ENCODE results near the gene ZNF124.

DNA sequence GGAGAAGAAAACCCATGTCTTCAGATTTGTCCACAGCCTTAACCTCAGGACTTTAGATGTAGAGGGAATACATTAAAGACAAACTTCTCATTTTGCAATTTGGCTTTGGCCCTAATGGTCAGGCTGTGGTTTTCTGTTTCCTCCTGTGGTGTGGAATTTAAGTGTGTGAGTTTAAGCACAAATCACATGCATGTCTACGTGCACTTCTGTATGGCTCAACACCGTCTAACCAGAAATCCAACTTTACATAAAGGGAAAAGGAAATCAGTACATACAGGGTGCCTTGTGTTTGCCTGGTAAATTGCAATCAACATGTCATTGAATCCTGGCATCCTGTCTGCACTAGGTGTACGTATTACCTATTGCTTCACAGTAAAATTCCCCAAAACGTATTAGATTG, 1.2 kb upstream of the ZNF124 start:
- TF ChIP-seq POLR2A (IDR thresholded peaks at IDR 0.05; ENCODE audit: low read length) (no peak), EP300 (IDR thresholded peaks at IDR 0.05) (no peak), POLR2AphosphoS2 (conservative IDR thresholded peaks at IDR 0.05; ENCODE audit: low read length) (no peak), TP53 (CRISPR knock-in tag; IDR thresholded peaks at IDR 0.05) (no peak), RCOR1 (IDR thresholded peaks at IDR 0.05; ENCODE audit: low read depth, low read length) (no peak), TFCP2L1 (CRISPR knock-in tag; IDR thresholded peaks at IDR 0.05) (no peak)
- TF ChIP-seq, protein P1, sequence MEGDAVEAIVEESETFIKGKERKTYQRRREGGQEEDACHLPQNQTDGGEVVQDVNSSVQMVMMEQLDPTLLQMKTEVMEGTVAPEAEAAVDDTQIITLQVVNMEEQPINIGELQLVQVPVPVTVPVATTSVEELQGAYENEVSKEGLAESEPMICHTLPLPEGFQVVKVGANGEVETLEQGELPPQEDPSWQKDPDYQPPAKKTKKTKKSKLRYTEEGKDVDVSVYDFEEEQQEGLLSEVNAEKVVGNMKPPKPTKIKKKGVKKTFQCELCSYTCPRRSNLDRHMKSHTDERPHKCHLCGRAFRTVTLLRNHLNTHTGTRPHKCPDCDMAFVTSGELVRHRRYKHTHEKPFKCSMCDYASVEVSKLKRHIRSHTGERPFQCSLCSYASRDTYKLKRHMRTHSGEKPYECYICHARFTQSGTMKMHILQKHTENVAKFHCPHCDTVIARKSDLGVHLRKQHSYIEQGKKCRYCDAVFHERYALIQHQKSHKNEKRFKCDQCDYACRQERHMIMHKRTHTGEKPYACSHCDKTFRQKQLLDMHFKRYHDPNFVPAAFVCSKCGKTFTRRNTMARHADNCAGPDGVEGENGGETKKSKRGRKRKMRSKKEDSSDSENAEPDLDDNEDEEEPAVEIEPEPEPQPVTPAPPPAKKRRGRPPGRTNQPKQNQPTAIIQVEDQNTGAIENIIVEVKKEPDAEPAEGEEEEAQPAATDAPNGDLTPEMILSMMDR (IDR thresholded peaks at IDR 0.05) = no peak
- TF ChIP-seq, protein P2, sequence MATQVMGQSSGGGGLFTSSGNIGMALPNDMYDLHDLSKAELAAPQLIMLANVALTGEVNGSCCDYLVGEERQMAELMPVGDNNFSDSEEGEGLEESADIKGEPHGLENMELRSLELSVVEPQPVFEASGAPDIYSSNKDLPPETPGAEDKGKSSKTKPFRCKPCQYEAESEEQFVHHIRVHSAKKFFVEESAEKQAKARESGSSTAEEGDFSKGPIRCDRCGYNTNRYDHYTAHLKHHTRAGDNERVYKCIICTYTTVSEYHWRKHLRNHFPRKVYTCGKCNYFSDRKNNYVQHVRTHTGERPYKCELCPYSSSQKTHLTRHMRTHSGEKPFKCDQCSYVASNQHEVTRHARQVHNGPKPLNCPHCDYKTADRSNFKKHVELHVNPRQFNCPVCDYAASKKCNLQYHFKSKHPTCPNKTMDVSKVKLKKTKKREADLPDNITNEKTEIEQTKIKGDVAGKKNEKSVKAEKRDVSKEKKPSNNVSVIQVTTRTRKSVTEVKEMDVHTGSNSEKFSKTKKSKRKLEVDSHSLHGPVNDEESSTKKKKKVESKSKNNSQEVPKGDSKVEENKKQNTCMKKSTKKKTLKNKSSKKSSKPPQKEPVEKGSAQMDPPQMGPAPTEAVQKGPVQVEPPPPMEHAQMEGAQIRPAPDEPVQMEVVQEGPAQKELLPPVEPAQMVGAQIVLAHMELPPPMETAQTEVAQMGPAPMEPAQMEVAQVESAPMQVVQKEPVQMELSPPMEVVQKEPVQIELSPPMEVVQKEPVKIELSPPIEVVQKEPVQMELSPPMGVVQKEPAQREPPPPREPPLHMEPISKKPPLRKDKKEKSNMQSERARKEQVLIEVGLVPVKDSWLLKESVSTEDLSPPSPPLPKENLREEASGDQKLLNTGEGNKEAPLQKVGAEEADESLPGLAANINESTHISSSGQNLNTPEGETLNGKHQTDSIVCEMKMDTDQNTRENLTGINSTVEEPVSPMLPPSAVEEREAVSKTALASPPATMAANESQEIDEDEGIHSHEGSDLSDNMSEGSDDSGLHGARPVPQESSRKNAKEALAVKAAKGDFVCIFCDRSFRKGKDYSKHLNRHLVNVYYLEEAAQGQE (IDR thresholded peaks at IDR 0.05) = no peak
- TF ChIP-seq, protein P3, sequence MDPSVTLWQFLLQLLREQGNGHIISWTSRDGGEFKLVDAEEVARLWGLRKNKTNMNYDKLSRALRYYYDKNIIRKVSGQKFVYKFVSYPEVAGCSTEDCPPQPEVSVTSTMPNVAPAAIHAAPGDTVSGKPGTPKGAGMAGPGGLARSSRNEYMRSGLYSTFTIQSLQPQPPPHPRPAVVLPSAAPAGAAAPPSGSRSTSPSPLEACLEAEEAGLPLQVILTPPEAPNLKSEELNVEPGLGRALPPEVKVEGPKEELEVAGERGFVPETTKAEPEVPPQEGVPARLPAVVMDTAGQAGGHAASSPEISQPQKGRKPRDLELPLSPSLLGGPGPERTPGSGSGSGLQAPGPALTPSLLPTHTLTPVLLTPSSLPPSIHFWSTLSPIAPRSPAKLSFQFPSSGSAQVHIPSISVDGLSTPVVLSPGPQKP (IDR thresholded peaks at IDR 0.05; ENCODE audit: low read depth, low read length) = no peak
- TF ChIP-seq, protein P4, sequence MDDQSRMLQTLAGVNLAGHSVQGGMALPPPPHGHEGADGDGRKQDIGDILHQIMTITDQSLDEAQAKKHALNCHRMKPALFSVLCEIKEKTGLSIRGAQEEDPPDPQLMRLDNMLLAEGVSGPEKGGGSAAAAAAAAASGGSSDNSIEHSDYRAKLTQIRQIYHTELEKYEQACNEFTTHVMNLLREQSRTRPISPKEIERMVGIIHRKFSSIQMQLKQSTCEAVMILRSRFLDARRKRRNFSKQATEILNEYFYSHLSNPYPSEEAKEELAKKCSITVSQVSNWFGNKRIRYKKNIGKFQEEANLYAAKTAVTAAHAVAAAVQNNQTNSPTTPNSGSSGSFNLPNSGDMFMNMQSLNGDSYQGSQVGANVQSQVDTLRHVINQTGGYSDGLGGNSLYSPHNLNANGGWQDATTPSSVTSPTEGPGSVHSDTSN (IDR thresholded peaks at IDR 0.05) = no peak
- TF ChIP-seq, protein P5, sequence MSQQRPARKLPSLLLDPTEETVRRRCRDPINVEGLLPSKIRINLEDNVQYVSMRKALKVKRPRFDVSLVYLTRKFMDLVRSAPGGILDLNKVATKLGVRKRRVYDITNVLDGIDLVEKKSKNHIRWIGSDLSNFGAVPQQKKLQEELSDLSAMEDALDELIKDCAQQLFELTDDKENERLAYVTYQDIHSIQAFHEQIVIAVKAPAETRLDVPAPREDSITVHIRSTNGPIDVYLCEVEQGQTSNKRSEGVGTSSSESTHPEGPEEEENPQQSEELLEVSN (IDR thresholded peaks at IDR 0.05; ENCODE audit: borderline replicate concordance, low read depth) = no peak
- TF ChIP-seq, protein P6, sequence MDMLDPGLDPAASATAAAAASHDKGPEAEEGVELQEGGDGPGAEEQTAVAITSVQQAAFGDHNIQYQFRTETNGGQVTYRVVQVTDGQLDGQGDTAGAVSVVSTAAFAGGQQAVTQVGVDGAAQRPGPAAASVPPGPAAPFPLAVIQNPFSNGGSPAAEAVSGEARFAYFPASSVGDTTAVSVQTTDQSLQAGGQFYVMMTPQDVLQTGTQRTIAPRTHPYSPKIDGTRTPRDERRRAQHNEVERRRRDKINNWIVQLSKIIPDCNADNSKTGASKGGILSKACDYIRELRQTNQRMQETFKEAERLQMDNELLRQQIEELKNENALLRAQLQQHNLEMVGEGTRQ (IDR thresholded peaks at IDR 0.05) = no peak
- TF ChIP-seq, protein P7, sequence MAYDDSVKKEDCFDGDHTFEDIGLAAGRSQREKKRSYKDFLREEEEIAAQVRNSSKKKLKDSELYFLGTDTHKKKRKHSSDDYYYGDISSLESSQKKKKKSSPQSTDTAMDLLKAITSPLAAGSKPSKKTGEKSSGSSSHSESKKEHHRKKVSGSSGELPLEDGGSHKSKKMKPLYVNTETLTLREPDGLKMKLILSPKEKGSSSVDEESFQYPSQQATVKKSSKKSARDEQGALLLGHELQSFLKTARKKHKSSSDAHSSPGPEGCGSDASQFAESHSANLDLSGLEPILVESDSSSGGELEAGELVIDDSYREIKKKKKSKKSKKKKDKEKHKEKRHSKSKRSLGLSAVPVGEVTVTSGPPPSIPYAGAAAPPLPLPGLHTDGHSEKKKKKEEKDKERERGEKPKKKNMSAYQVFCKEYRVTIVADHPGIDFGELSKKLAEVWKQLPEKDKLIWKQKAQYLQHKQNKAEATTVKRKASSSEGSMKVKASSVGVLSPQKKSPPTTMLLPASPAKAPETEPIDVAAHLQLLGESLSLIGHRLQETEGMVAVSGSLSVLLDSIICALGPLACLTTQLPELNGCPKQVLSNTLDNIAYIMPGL (CRISPR knock-in tag; IDR thresholded peaks at IDR 0.05; ENCODE audit: borderline replicate concordance) = no peak
